ENCODE results near the gene ST3GAL4.
"Not testable (repeated sequence)": the region's sequence is repeated elsewhere in the genome, so short reads cannot be mapped to it uniquely, and the experiment has no call there.

The ST3GAL4 gene

GRCh38 chr11:126384449-126385070, 29.1 kb downstream of the ST3GAL4 start:
- FAIRE-seq: no peak
- no peak for DNase-seq (ENCODE audit: low spot score)

- DNase-seq (ENCODE audit: low spot score) (no peak), FAIRE-seq (no peak)
Measured at GRCh38 chr11:126385991-126386728, 30.7 kb downstream of the ST3GAL4 start.

GRCh38 chr11:126386729-126387071, 31.2 kb downstream of the ST3GAL4 start:
- DNase-seq (ENCODE audit: low spot score); FAIRE-seq: not testable (repeated sequence)

GRCh38 chr11:126387857-126388256, 32.4 kb downstream of the ST3GAL4 start:
- no peak for FAIRE-seq

DNA sequence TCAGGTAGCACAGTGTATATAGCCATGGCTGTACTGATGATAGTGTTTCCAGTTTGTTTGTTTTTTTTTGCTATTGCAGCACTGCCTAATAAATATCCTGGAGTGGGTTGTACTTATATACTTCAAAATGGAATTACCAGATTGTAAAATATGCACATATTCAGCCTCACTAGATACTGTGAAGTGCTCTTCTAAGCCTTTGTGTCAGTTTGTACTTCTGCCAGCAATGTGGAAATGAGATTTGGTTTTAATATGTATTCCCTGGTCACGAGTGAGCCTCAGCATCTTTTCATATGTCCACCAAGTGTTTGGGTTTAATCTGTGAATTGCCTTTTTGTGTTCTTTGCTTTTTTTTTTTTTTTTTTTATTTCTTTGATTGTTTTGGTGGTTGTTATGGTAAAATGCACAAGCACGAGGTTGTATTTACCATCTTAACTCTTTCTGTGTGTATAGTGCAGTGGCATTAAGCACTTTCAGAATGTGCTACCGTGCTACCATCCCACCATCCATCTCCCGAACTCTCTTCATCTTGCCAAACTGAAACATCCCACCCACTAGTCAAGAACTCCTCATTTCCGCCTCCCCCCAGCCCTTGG, 34.9 kb downstream of the ST3GAL4 start:
- DNase-seq (ENCODE audit: low spot score) (no peak), FAIRE-seq (no peak)

More at GRCh38 chr11:126387857-126388256, 32.4 kb downstream of the ST3GAL4 start:
- no peak for DNase-seq (ENCODE audit: low spot score)

DNA sequence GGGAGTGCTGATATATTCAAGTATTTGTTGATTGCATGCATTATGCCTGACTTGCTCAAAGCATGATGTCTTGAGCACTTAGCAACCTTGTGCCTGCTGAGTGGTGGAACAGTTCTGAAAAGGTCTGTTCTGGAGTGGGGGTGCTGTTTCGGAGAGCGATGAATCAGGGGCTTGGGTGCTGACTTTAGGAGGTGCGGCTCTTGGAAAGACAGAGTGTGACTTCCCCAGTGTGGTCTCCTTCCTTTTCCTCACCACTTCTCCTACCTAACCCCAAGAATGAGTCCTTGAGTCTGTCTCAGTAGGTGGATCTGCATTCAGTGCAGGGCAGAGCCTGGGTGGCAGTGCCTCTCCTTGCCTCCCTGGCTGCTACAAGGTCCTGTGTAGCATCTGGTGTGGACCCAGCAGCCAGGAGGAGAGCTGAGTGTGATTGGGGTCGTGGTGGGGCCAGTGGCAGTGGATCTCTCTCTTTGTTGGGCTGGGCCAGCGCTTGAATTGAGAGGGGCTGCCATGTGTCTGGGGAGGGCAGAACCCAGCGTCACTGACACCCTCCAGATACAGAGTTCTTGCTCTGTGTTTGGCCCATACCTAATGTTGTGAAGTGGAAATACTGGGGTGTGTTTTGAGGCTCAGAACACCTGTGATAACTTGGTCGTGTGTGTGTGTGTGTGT, 35.9 kb downstream of the ST3GAL4 start:
- FAIRE-seq (no peak), DNase-seq (ENCODE audit: low spot score) (no peak)

GRCh38 chr11:126391970-126392632, 36.6 kb downstream of the ST3GAL4 start:
- FAIRE-seq (no peak), DNase-seq (ENCODE audit: low spot score) (no peak)

DNA sequence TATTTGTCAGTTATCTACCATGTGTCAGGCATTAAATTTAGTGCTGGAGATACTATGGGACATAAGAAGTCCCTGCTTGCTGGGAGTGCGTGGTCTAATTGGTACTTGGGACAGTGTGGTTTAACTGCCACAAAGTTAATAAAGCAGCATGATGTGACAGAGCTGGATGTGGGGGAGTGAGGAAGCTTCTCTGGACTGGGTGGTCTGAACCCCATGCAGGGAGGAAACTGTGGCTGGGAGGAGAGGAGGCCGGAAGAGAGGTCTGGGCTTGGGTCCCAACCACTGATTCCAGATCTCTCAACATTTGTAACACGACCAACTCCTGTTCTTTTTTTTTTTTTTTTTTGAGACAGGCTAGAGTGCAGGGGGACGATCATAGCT, 37.1 kb downstream of the ST3GAL4 start:
- DNase-seq (ENCODE audit: low spot score) (no peak), FAIRE-seq (no peak)

DNA sequence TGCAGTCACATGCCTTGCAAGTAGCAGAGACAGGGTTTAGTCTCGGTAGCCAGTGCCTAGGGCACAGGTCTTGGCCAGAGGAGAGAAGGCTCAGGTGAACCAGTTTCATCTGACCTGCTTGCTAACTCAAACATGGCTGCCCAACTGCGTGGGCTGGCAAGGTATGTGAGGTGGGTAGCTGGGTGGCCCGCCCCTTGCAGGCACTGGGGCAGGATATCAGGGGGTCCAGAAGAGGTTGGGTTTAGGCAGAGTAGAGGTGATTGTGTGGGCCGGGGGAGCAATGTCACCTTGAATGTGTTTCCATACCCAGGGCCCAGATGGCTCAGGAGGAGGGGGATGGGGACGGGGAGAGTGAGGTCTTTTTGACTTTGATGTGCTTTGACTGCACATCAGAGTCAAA, 37.7 kb downstream of the ST3GAL4 start:
- DNase-seq (ENCODE audit: low spot score) (no peak), FAIRE-seq (no peak)

- DNase-seq (ENCODE audit: low spot score): no peak
- no peak for FAIRE-seq
Measured at GRCh38 chr11:126394036-126394435, 38.5 kb downstream of the ST3GAL4 start.

DNA sequence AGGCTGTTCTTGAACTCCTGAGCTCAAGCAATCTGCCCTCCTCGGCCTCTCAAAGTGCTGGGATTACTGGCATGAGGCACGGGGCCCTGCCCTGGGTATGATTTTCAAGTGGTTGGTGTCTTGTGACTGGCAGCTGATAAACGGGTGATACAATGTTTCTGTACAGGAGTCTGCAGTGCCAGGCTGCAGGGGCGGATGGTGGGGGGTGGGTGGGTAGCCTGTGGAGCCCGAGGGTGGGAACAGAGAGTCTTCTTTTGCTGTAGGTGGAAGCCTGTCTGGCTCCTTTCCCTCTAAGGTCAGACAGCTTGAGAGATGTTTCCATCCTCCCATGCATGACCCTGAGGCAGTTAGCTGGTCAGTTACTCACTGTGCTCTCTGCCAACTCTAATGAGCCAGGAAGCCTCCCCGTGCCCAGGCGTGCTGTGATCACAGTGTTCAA, 39.2 kb downstream of the ST3GAL4 start:
- DNase-seq (ENCODE audit: low spot score); FAIRE-seq: not testable (repeated sequence)

GRCh38 chr11:126395784-126396183, 40.3 kb downstream of the ST3GAL4 start:
- not testable (repeated sequence) for FAIRE-seq; DNase-seq (ENCODE audit: low spot score)

DNA sequence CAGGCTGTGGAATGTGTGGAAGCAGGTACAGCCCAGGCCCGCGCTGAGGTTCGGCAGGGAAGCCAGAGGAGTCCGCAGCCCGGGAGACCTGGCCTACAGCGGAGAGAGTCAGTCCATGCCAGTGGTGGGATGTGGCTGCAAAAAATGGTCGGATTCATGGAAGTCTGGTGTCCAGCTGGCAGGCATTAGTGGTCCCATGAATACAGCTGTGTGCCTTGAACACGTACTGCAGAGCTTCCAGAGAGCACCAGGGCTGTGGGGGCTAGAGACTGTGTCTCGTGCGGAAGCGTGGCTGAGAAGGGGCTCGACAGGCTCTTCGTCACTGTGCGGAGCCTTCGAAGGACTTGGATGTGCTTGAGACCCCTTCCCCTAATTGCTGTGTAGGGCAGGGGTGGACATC, 40.8 kb downstream of the ST3GAL4 start:
- not testable (repeated sequence) for DNase-seq (ENCODE audit: low spot score); FAIRE-seq

DNA sequence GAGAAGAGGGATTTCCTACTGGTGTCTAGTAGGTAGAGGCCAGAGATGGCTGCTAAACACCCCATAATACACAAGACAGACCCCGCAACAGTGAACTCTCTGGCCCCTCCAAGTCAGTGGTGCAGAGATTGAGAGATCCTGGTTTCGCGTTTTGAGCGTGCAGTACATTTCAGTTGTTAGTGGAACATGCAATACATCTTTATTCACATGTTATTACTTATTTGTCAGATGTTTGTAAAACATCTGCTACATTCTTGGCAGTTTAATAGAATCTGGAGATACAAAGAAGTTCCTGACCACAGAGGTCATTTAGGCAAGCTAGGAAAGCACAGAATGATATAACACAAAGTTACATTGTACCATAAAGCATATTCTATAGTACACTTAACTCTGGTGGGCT, 41.5 kb downstream of the ST3GAL4 start:
- DNase-seq (ENCODE audit: low spot score) (no peak), FAIRE-seq (no peak)

- FAIRE-seq (no peak), DNase-seq (ENCODE audit: low spot score) (no peak)
Measured at GRCh38 chr11:126398296-126398695, 42.8 kb downstream of the ST3GAL4 start.

DNA sequence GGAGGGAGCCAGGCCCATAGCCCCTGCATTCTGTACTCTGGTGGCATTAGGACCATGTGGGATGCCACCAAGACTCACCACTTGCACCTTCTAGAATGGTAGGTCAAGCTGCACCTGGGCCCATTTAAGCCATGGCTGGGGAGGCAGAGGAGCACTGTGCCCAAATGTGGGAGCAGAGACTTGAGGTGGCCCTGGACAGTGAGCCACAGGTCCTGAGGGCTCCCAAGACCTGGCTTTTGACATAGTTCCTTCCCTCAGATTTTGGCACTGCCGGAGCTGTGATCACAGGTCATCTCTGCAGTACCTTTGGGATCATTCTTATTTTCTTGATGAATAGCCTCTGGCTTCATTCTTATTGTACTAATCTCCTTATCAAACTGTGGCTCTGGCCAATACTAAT, 43.2 kb downstream of the ST3GAL4 start:
- no peak for FAIRE-seq
- no peak for DNase-seq (ENCODE audit: low spot score)

DNA sequence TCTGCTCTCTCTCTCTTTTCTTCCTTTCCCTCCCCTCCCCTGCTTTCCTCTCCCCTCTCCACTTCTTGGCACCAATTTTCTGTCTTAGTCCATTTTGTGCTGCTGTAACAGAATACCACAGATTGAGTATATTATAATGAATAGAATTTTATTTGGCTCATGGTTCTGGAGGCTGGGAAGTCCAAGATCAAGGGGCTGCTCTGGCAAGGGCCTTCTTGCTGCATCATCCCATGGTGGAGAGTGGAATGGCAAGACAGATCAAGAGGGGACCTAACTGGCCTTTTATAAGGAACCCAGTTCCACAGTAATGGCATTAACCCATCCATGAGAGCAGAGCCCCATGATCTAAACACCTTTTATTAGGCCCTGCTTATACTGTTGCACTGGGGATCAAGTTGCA, 44.5 kb downstream of the ST3GAL4 start:
- DNase-seq (ENCODE audit: low spot score): no peak
- no peak for FAIRE-seq

- DNase-seq (ENCODE audit: low spot score) (no peak), FAIRE-seq (no peak)
Measured at GRCh38 chr11:126400479-126400878, 45.0 kb downstream of the ST3GAL4 start.

DNA sequence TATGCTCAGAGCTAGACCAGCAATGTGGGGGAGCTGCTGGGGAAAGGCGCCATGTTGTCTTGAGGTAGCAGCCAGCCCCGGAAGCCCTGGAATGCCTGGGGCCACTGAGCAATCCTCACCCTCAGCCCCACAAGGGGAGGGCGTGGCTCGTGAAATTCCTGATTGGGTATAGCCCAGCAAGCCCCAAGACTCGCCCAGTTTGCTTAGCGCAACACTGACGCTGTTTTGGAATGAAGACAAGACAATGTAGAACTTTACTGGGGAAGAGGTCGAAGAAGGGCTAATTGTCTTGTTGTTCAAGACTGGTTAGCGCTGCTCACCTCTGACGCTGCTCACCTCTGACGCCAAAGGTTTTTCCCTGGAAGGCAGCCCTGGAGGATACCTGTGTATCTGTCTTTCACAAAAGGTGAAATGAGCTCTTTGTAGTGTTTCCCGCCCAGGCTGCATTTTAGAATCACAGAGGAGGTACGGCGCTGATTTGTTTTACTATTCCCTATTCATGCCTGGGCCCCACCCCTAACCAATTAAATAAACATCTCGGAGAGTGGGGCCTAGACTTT, 47.6 kb downstream of the ST3GAL4 start:
- no peak for FAIRE-seq
- no peak for DNase-seq (ENCODE audit: low spot score)

- DNase-seq (ENCODE audit: low spot score) (no peak), FAIRE-seq (no peak)
Measured at GRCh38 chr11:126403658-126404057, 48.2 kb downstream of the ST3GAL4 start.

DNA sequence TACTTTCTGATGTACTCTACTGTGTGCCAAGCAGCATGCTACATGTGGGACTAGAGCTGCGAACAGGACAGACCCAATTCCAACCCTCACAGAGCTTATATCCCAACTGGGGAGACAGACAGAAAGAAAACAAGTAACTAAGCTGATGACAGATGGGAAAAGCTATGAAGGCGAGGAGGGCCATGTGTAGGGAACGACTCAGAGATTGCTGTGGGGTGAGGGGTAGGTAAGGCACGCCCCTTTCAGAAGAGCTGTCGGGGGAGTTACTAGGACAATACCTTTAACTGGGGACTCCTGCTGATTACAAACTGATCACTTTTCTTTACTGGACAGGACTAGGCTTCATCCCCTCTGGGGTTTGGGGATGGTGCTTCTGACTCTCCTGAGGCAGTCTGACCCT, 48.9 kb downstream of the ST3GAL4 start:
- no peak for DNase-seq (ENCODE audit: low spot score)
- no peak for FAIRE-seq

All from urothelium cell line (cell line).